Nephron (organoid): ENCODE results near the gene KANSL1.
"Not testable (repeated sequence)": the region's sequence is repeated elsewhere in the genome, so short reads cannot be mapped to it uniquely, and the experiment has no call there.

Source experiments
- H3K27ac Mint-ChIP-seq, 3 experiments: 2 replicates each; pipeline ENCODE4 v1.8.0; 2020; ENCODE audit warnings: mixed read lengths in 3 of 3, mild to moderate bottlenecking in 2 of 3, moderate library complexity in 1 of 3
- H3K27me3 Mint-ChIP-seq: 2 replicates; pipeline ENCODE4 v1.8.0; 2021; ENCODE audit warnings: low read depth, mild to moderate bottlenecking, moderate library complexity, mixed read lengths
- H3K36me3 Mint-ChIP-seq: 2 replicates; pipeline ENCODE4 v1.8.0; 2020; ENCODE audit warnings: low read depth, mixed read lengths
- H3K4me1 Mint-ChIP-seq: 2 replicates; pipeline ENCODE4 v1.8.0; 2020; ENCODE audit warnings: mixed read lengths
- H3K4me3 Mint-ChIP-seq, 3 experiments: 2 replicates each; pipeline ENCODE4 v1.8.0; 2020; ENCODE audit warnings: mild to moderate bottlenecking in 3 of 3, mixed read lengths in 3 of 3, moderate library complexity in 2 of 3
- H3K9me3 Mint-ChIP-seq: 2 replicates; pipeline ENCODE4 v1.8.0; 2020; ENCODE audit warnings: mixed read lengths
- CTCF ChIP-seq, 3 experiments: fragments of 200-600 bp; sonication (generic); IDR thresholded peaks; one replicate each; pipeline ENCODE4 v1.5.0; 2021; ENCODE audit warnings: antibody characterized with exemption in 3 of 3; ENCODE audit not compliant: unreplicated experiment in 3 of 3

The KANSL1 gene

GRCh38 chr17:46008591-46008990 lies 184.6 kb downstream of the KANSL1 start:
- no peak overlapping the region for H3K27ac Mint-ChIP-seq
- no peaks in the 10 kb centered on the region for H3K36me3 Mint-ChIP-seq
- H3K4me3 Mint-ChIP-seq, result no peak overlapping the region
- no peaks in the 10 kb centered on the region for H3K9me3 Mint-ChIP-seq
- H3K4me1 Mint-ChIP-seq, result peaks cover 3% of the 10 kb centered on the region
- no peak for TF ChIP-seq CTCF (IDR thresholded peaks at IDR 0.05; ENCODE audit: unreplicated experiment in 3 of 3)
- H3K27me3 Mint-ChIP-seq, result peaks cover 11% of the 10 kb centered on the region

- H3K4me3 Mint-ChIP-seq, result no peak overlapping the region
- no peaks in the 10 kb centered on the region for H3K36me3 Mint-ChIP-seq
- no peaks in the 10 kb centered on the region for H3K4me1 Mint-ChIP-seq
- H3K27me3 Mint-ChIP-seq, result peaks cover 13% of the 10 kb centered on the region
- no peak overlapping the region for H3K27ac Mint-ChIP-seq
- TF ChIP-seq CTCF (IDR thresholded peaks at IDR 0.05; ENCODE audit: unreplicated experiment in 3 of 3), result no peak
- no peaks in the 10 kb centered on the region for H3K9me3 Mint-ChIP-seq
These were observed 185.7 kb downstream of the KANSL1 start for GRCh38 chr17:46007461-46007965.

- H3K36me3 Mint-ChIP-seq, H3K4me3 Mint-ChIP-seq: not testable (repeated sequence)
These were observed 187.1 kb downstream of the KANSL1 start for GRCh38 chr17:46006082-46006481.

GRCh38 chr17:46003907-46004748 lies 189.1 kb downstream of the KANSL1 start:
- TF ChIP-seq CTCF (IDR thresholded peaks at IDR 0.05; ENCODE audit: unreplicated experiment in 3 of 3), result no peak
- no peak overlapping the region for H3K4me3 Mint-ChIP-seq
- no peaks in the 10 kb centered on the region for H3K4me1 Mint-ChIP-seq
- H3K9me3 Mint-ChIP-seq, result no peaks in the 10 kb centered on the region
- H3K36me3 Mint-ChIP-seq, result no peaks in the 10 kb centered on the region
- peaks cover 16% of the 10 kb centered on the region for H3K27me3 Mint-ChIP-seq
- no peak overlapping the region for H3K27ac Mint-ChIP-seq

More at GRCh38 chr17:46006082-46006481, 187.1 kb downstream of the KANSL1 start:
- not testable (repeated sequence) for H3K27ac Mint-ChIP-seq, H3K27me3 Mint-ChIP-seq, H3K4me1 Mint-ChIP-seq, H3K9me3 Mint-ChIP-seq

GRCh38 chr17:46002973-46003316 lies 190.3 kb downstream of the KANSL1 start:
- H3K9me3 Mint-ChIP-seq, result no peaks in the 10 kb centered on the region
- no peak for TF ChIP-seq CTCF (IDR thresholded peaks at IDR 0.05; ENCODE audit: unreplicated experiment in 3 of 3)
- peaks cover 16% of the 10 kb centered on the region for H3K27me3 Mint-ChIP-seq
- H3K4me3 Mint-ChIP-seq, result no peak overlapping the region
- no peak overlapping the region for H3K27ac Mint-ChIP-seq
- H3K4me1 Mint-ChIP-seq, result no peaks in the 10 kb centered on the region
- H3K36me3 Mint-ChIP-seq, result no peaks in the 10 kb centered on the region

- TF ChIP-seq CTCF (IDR thresholded peaks at IDR 0.05; ENCODE audit: unreplicated experiment in 3 of 3), result peak; percentile 91 to 96 (median 93)
- H3K27ac Mint-ChIP-seq, result no peak overlapping the region
- no peaks in the 10 kb centered on the region for H3K36me3 Mint-ChIP-seq
- no peaks in the 10 kb centered on the region for H3K9me3 Mint-ChIP-seq
- H3K4me1 Mint-ChIP-seq, result no peaks in the 10 kb centered on the region
- peaks cover 13% of the 10 kb centered on the region for H3K27me3 Mint-ChIP-seq
- no peak overlapping the region for H3K4me3 Mint-ChIP-seq
These were observed 190.8 kb downstream of the KANSL1 start for GRCh38 chr17:46002311-46002972.
